SK-N-SH treated with all-trans-retinoic acid at 6 μM for 48 hours (cell line): ENCODE results near the gene ZBTB26.

Experiments
- ATAC-seq: fragments of 200-7000 bp; cut with Tn5 transposase; 3 replicates; pipeline ENCODE4 v1.9.1; 2020; ENCODE audit warnings: mild to moderate bottlenecking, moderate library complexity
- ARNTL ChIP-seq: fragments of 450-650 bp; formaldehyde crosslinking; IDR thresholded peaks from 2 replicates; pipeline ENCODE4 v1.5.0; 2020; ENCODE audit warnings: low read depth, mild to moderate bottlenecking, moderate library complexity, borderline replicate concordance
- BACH2 ChIP-seq: fragments of 250-450 bp; sonication (Bioruptor Pico); IDR thresholded peaks from 2 replicates; pipeline ENCODE4 v1.9.0; 2021; ENCODE audit warnings: mild to moderate bottlenecking, borderline replicate concordance
- CSDC2 ChIP-seq: fragments of 250-450 bp; sonication (Bioruptor Pico); IDR thresholded peaks from 2 replicates; pipeline ENCODE4 v1.5.0; 2020; ENCODE audit warnings: mild to moderate bottlenecking, moderate library complexity
- CSRNP3 ChIP-seq: fragments of 250-450 bp; sonication (Bioruptor Pico); IDR thresholded peaks from 2 replicates; pipeline ENCODE4 v1.5.1; 2021; ENCODE audit warnings: mild to moderate bottlenecking, moderate library complexity
- ESRRG ChIP-seq: fragments of 250-450 bp; sonication (Bioruptor Pico); IDR thresholded peaks from 2 replicates; pipeline ENCODE4 v1.6.1; 2021; ENCODE audit warnings: mild to moderate bottlenecking
- GLIS3 ChIP-seq: fragments of 250-450 bp; sonication (Bioruptor Pico); IDR thresholded peaks from 2 replicates; pipeline ENCODE4 v1.5.0; 2020; ENCODE audit warnings: mild to moderate bottlenecking, moderate library complexity
- ISL1 ChIP-seq: fragments of 250-450 bp; sonication (Bioruptor Pico); IDR thresholded peaks from 2 replicates; pipeline ENCODE4 v2.1.2; 2022; ENCODE audit warnings: mild to moderate bottlenecking, moderate library complexity
- OSR1 ChIP-seq: fragments of 250-450 bp; sonication (Bioruptor Pico); IDR thresholded peaks from 2 replicates; pipeline ENCODE4 v1.8.0; 2022; ENCODE audit warnings: moderate library complexity, mild to moderate bottlenecking, inconsistent platforms
- POU6F1 ChIP-seq: fragments of 250-450 bp; sonication (Bioruptor Pico); IDR thresholded peaks from 2 replicates; pipeline ENCODE4 v1.8.0; 2021; ENCODE audit warnings: low read depth, mild to moderate bottlenecking, moderate library complexity, borderline replicate concordance
- PPARA ChIP-seq: fragments of 250-450 bp; sonication (Bioruptor Pico); IDR thresholded peaks from 2 replicates; pipeline ENCODE4 v1.5.0; 2020; ENCODE audit warnings: mild to moderate bottlenecking, borderline replicate concordance
- RARB ChIP-seq: fragments of 250-450 bp; sonication (Bioruptor Pico); IDR thresholded peaks from 2 replicates; pipeline ENCODE4 v1.8.0; 2021; ENCODE audit warnings: mild to moderate bottlenecking, moderate library complexity
- SNAI2 ChIP-seq: fragments of 250-450 bp; sonication (Bioruptor Pico); IDR thresholded peaks from 2 replicates; pipeline ENCODE4 v1.5.0; 2020; ENCODE audit warnings: mild to moderate bottlenecking, moderate library complexity
- TOX ChIP-seq: fragments of 250-450 bp; sonication (Bioruptor Pico); IDR thresholded peaks from 2 replicates; pipeline ENCODE4 v1.8.0; 2021; ENCODE audit warnings: mild to moderate bottlenecking, moderate library complexity, borderline replicate concordance
- ZFP3 ChIP-seq: fragments of 250-450 bp; sonication (Bioruptor Pico); IDR thresholded peaks from 2 replicates; pipeline ENCODE4 v1.5.0; 2020; ENCODE audit warnings: mild to moderate bottlenecking, moderate library complexity
- ZFP30 ChIP-seq: fragments of 450-650 bp; formaldehyde crosslinking; IDR thresholded peaks from 2 replicates; pipeline ENCODE4 v1.5.0; 2022; ENCODE audit warnings: mild to moderate bottlenecking, moderate library complexity
- ZNF565 ChIP-seq: fragments of 450-650 bp; formaldehyde crosslinking; conservative IDR thresholded peaks from 2 replicates; pipeline ENCODE4 v1.5.0; 2020; ENCODE audit warnings: low read depth, mild to moderate bottlenecking, moderate library complexity
- ZNF70 ChIP-seq: fragments of 450-650 bp; formaldehyde crosslinking; IDR thresholded peaks from 2 replicates; pipeline ENCODE4 v1.5.0; 2020; ENCODE audit warnings: mild to moderate bottlenecking, moderate library complexity
- ZNF8 ChIP-seq: fragments of 450-650 bp; formaldehyde crosslinking; IDR thresholded peaks from 2 replicates; pipeline ENCODE4 v1.5.0; 2020; ENCODE audit warnings: mild to moderate bottlenecking, moderate library complexity
- TF ChIP-seq, protein P1 (sequence below): fragments of 250-450 bp; sonication (Bioruptor Pico); IDR thresholded peaks from 2 replicates; pipeline ENCODE4 v1.5.1; 2020; ENCODE audit warnings: low read depth, mild to moderate bottlenecking, moderate library complexity

ZBTB26 gene

GRCh38 chr9:122978601-122979000, 47.3 kb upstream of the ZBTB26 start (continued):
- TF ChIP-seq, protein P1, sequence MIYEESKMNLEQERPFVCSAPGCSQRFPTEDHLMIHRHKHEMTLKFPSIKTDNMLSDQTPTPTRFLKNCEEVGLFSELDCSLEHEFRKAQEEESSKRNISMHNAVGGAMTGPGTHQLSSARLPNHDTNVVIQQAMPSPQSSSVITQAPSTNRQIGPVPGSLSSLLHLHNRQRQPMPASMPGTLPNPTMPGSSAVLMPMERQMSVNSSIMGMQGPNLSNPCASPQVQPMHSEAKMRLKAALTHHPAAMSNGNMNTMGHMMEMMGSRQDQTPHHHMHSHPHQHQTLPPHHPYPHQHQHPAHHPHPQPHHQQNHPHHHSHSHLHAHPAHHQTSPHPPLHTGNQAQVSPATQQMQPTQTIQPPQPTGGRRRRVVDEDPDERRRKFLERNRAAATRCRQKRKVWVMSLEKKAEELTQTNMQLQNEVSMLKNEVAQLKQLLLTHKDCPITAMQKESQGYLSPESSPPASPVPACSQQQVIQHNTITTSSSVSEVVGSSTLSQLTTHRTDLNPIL (CRISPR knock-in tag): no peak
- no peak for TF ChIP-seq ZFP30 (CRISPR knock-in tag)

GRCh38 chr9:122975196-122975595, 43.9 kb upstream of the ZBTB26 start:
- ATAC-seq: no peak
- TF ChIP-seq BACH2 (CRISPR knock-in tag) (no peak), ISL1 (CRISPR knock-in tag) (no peak), TOX (CRISPR knock-in tag) (no peak), ZNF70 (CRISPR knock-in tag) (no peak), CSRNP3 (CRISPR knock-in tag) (no peak), RARB (CRISPR knock-in tag) (no peak), GLIS3 (no peak), ZFP3 (CRISPR knock-in tag) (no peak), CSDC2 (CRISPR knock-in tag) (no peak)
- TF ChIP-seq, protein P1 (CRISPR knock-in tag): no peak

DNA sequence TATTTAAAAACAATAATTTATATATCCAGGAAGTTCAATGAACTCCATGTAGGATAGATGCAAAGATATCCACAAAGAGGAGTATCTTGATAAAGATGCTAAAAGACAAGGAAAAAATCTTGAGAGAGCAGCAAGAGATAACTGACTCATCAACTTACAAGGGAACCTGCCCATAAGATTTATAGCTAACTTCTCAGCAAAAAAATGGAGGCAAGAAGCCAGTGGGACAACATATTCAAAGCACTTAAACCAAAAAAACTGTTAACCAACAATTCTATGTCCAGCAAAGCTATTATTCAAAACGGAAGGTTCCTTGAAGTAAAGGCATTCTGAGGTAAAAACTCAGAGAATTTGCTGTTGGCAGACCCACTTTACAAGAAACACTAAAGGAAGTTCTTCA, 29.8 kb upstream of the ZBTB26 start:
- no peak for ATAC-seq
- TF ChIP-seq CSDC2 (CRISPR knock-in tag): no peak
- TF ChIP-seq CSRNP3 (CRISPR knock-in tag): no peak

DNA sequence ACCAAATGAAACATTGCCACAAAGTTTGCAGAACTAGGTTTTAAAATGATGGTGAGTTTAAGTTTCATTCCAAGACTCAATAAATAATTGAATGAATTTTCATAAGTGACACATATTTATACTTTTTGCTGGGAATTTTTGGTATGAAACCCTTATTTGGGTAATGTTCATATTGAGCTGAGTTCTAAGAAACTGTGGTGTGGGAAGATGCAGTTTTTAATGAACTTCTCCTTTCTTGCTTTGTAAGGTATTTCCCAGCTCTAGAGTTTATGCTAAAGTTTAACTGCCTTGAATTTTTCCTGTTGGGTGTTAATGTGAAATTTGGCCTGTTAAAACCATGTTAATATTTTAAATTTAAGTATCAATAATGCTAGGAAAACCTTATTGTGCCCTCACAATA, 24.6 kb upstream of the ZBTB26 start:
- ATAC-seq: no peak
- TF ChIP-seq POU6F1 (CRISPR knock-in tag): no peak
- no peak for TF ChIP-seq ZNF565 (CRISPR knock-in tag)
- TF ChIP-seq BACH2 (CRISPR knock-in tag): no peak
- TF ChIP-seq OSR1 (CRISPR knock-in tag): no peak
- no peak for TF ChIP-seq TOX (CRISPR knock-in tag)
- no peak for TF ChIP-seq GLIS3
- TF ChIP-seq ARNTL (CRISPR knock-in tag): no peak
- TF ChIP-seq, protein P1 (CRISPR knock-in tag): no peak
- TF ChIP-seq SNAI2 (CRISPR knock-in tag): no peak
- TF ChIP-seq PPARA (CRISPR knock-in tag): no peak
- no peak for TF ChIP-seq ISL1 (CRISPR knock-in tag)
- no peak for TF ChIP-seq RARB (CRISPR knock-in tag)
- TF ChIP-seq ESRRG: no peak
- TF ChIP-seq ZNF8: no peak
- no peak for TF ChIP-seq CSRNP3 (CRISPR knock-in tag)
- no peak for TF ChIP-seq CSDC2 (CRISPR knock-in tag)
